Endothelial cell (in vitro differentiated cells): ENCODE measurements around the gene ING4. TPM values are rescaled to one million over a fixed set of nuclear protein-coding genes. Genes with fewer than 3 reads are reported as not detected.
A peak's percentile ranks its signal among the peaks of the same experiment; 100 is the strongest.

Experiments used
- DNase-seq: peaks from one replicate; pipeline ENCODE4 v3.0.0; 2021; ENCODE audit warnings: low spot score
- H3K27ac Mint-ChIP-seq: one replicate; pipeline ENCODE4 v1.8.0; 2021; ENCODE audit warnings: mixed read lengths, inconsistent platforms; ENCODE audit not compliant: unreplicated experiment
- H3K27me3 Mint-ChIP-seq: one replicate; pipeline ENCODE4 v1.8.0; 2021; ENCODE audit warnings: mild to moderate bottlenecking, moderate library complexity, mixed read lengths, inconsistent platforms; ENCODE audit not compliant: unreplicated experiment
- H3K36me3 Mint-ChIP-seq: one replicate; pipeline ENCODE4 v1.8.0; 2021; ENCODE audit warnings: mild to moderate bottlenecking, low read depth, mixed read lengths, inconsistent platforms; ENCODE audit not compliant: unreplicated experiment
- H3K4me1 Mint-ChIP-seq: one replicate; pipeline ENCODE4 v1.8.0; 2021; ENCODE audit warnings: mild to moderate bottlenecking, mixed read lengths, inconsistent platforms; ENCODE audit not compliant: unreplicated experiment
- H3K4me3 Mint-ChIP-seq: one replicate; pipeline ENCODE4 v1.8.0; 2021; ENCODE audit warnings: mild to moderate bottlenecking, mixed read lengths, inconsistent platforms; ENCODE audit not compliant: unreplicated experiment
- H3K9me3 Mint-ChIP-seq: one replicate; pipeline ENCODE4 v1.8.0; 2021; ENCODE audit warnings: mixed read lengths, inconsistent platforms; ENCODE audit not compliant: unreplicated experiment
- total RNA-seq: library from RNA; stranded (reverse); fragmentation: NEBNext Ultra II Directional; extraction: Animal tissue kit (Norgen Biotek cat#: 25700); gene quantifications from one replicate; pipeline ENCODE4 v1.2.1, GENCODE V29; 2021; ENCODE audit not compliant: unreplicated experiment
- TF ChIP-seq, protein P1 (sequence below): fragments of 200-600 bp; sonication (generic); IDR thresholded peaks from one replicate; pipeline ENCODE4 v1.5.0; 2021; ENCODE audit warnings: antibody characterized with exemption; ENCODE audit not compliant: unreplicated experiment

The ING4 gene
- total RNA-seq, 1 donor from 2014 or later: 41.3 TPM

GRCh38 chr12:6693832-6694355 is 31.0 kb upstream of the ING4 start:
- Mint-ChIP-seq H3K4me3 (no peak overlapping the region), H3K36me3 (peaks cover 29% of the 10 kb centered on the region), H3K4me1 (peaks cover 27% of the 10 kb centered on the region), H3K27ac (no peak overlapping the region), H3K27me3 (peaks cover 18% of the 10 kb centered on the region), H3K9me3 (no peaks in the 10 kb centered on the region)
- TF ChIP-seq, protein P1, sequence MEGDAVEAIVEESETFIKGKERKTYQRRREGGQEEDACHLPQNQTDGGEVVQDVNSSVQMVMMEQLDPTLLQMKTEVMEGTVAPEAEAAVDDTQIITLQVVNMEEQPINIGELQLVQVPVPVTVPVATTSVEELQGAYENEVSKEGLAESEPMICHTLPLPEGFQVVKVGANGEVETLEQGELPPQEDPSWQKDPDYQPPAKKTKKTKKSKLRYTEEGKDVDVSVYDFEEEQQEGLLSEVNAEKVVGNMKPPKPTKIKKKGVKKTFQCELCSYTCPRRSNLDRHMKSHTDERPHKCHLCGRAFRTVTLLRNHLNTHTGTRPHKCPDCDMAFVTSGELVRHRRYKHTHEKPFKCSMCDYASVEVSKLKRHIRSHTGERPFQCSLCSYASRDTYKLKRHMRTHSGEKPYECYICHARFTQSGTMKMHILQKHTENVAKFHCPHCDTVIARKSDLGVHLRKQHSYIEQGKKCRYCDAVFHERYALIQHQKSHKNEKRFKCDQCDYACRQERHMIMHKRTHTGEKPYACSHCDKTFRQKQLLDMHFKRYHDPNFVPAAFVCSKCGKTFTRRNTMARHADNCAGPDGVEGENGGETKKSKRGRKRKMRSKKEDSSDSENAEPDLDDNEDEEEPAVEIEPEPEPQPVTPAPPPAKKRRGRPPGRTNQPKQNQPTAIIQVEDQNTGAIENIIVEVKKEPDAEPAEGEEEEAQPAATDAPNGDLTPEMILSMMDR: no peak
- no peak for DNase-seq

DNA sequence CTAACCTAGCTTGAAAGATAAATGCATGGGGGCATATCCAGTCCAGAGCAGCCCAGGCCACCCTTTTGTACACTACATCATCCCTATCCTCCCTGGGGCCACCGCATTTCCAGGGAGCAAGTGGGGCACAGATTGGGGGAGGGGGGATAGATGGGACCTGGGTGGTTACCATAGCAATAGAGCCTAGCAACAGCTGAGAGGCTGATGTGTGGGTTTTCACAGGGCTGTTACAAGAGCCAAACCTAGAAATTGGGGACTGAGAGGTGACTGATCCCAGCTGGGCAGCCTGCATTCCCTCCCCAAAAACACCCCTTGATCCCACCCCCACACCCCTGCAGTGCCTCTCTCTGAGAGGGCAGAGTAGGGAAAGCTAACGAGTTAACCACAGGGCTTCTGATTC is 30.0 kb upstream of the ING4 start:
- Mint-ChIP-seq H3K36me3 (peaks cover 29% of the 10 kb centered on the region), H3K27me3 (peaks cover 19% of the 10 kb centered on the region), H3K4me3 (peak overlapping the region; percentile 71)

GRCh38 chr12:6691473-6691872 is 28.6 kb upstream of the ING4 start:
- peaks cover 18% of the 10 kb centered on the region for H3K27me3 Mint-ChIP-seq
- no peak overlapping the region for H3K4me3 Mint-ChIP-seq
- TF ChIP-seq, protein P1: no peak
- peaks cover 49% of the 10 kb centered on the region for H3K4me1 Mint-ChIP-seq
- H3K36me3 Mint-ChIP-seq: peaks cover 28% of the 10 kb centered on the region
- no peak for DNase-seq
- no peaks in the 10 kb centered on the region for H3K9me3 Mint-ChIP-seq
- H3K27ac Mint-ChIP-seq: peak overlapping the region; percentile 67

More for the DNA sequence above, 30.0 kb upstream of the ING4 start:
- TF ChIP-seq, protein P1: no peak
- H3K4me1 Mint-ChIP-seq: peaks cover 35% of the 10 kb centered on the region
- no peak for DNase-seq
- peak overlapping the region; percentile 57 for H3K27ac Mint-ChIP-seq
- H3K9me3 Mint-ChIP-seq: no peaks in the 10 kb centered on the region

DNA sequence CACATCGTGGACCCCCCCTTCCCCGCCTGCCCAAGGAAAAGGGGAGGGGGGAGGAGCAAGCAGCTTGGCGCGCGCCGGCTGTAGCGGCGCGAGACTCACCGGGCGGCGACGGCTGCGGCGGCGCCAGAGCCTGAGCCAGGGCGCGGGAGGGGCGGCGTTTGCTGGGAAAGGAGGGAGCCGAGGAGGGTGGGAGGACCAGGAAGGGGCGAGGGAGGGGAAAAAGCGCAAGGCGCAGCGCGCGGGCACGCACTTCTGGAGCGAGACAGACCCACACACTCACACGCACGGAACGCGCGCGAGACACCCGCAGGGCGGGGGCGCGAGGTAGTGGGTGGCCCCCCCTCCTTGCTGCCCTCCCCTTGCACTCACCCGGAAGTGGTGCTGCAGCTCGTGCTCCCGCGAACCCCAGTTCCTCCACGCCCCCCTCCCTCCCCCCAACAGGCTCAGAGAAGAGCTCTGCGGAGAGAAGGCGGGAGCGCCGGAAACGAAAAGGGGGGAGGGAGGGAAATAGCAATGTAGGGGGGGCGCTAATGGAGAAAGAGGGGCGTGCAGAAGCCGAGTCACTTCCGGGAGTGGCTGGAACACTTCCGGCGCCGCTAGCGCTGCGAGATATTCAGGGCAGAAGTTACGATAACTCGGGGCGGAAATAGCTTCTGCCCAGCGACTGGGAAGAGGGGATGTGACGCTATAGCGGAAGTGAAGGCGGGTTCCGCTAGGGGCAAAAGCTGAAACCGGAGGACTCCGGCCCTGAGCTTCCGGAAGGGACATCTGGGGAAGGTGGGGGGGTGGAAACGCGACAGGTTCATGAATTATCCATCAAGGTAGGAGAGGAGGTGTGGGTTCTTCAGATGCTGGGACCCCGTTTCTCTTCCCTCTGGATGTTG is 26.3 kb upstream of the ING4 start, which contains the start of gene ZNF384:
ZNF384 (minus strand) TSS at position 377 of the 884 bp plus-strand sequence. CDS start 9,855 bp downstream, outside the sequence.
- Mint-ChIP-seq H3K9me3 (no peaks in the 10 kb centered on the region), H3K36me3 (peaks cover 25% of the 10 kb centered on the region), H3K27me3 (peaks cover 18% of the 10 kb centered on the region), H3K27ac (peak within 1 kb of the TSS; percentile 99), H3K4me3 (peak within 1 kb of the TSS; percentile 98), H3K4me1 (peaks cover 57% of the 10 kb centered on the region)
- peak; percentile 88 for DNase-seq
- TF ChIP-seq, protein P1: no peak
